DMS153 treated with DMSO at 0.1 percent for 48 hours (cell line): ENCODE data around the gene ENOX1.
A peak's percentile ranks its signal among the peaks of the same experiment; 100 is the strongest.

Experiments
- DNase-seq: peaks from one replicate; lab custom pipeline; 2025; ENCODE audit not compliant: unreplicated experiment; lab: John Stamatoyannopoulos, UW

ENOX1 gene

GRCh38 chr13:43391036-43391435 lies 395.7 kb downstream of the ENOX1 start:
- no peak for DNase-seq

DNA sequence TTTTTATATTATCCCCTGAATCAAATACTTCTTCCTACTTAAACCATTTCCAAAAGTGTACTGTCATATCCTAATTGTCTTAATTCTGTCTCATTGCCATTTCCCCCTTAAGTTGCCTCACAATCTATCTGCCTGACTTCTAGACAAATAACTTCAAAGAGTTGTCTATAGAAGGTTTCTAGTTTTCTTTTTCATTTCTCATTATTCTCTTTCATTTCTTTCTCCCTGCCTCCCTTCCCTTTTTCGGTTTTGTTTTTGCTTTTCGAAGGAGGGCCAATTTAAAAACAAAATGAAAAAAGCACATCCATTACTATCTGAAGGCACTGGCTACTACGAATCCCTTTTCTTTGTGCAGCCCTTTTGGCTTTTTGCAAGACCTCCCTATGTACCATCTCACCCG lies 396.2 kb downstream of the ENOX1 start:
- no peak for DNase-seq

DNA sequence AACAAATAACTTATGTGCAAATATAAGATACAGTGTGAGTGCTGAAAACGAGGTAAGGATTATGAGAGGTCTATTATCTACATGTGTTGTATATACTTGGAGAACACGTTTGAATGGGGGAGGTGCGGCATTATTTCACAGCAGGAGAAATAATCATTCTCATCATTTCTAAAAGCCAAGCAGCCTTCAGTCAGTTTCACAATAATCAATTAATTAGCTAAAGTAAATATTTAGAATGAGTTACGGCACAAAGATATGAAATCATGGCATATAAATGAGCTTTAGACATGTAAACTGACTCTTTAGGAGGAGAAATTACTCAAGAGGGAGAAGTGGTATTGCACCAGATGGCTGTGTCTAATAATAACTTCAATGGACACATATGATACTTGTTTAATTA lies 396.8 kb downstream of the ENOX1 start:
- no peak for DNase-seq

DNA sequence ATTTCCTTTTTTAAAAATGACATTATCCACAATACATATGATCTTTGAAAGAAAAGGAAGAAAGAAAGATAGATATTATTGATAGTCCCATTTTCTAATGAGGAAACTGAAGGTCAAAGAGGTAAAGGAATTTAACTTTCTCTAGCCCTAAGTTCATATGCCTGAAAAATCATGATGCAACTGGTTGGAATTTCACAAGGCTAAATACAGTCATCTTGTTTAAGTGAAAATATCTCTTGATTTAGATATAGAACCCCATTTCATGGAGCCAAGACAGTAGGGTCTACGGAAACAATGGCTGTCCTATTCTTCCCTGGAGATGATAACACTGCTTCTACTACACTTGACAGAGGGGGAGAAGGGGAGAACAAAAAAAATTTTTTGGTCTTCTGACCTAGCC lies 397.2 kb downstream of the ENOX1 start:
- DNase-seq = no peak

DNA sequence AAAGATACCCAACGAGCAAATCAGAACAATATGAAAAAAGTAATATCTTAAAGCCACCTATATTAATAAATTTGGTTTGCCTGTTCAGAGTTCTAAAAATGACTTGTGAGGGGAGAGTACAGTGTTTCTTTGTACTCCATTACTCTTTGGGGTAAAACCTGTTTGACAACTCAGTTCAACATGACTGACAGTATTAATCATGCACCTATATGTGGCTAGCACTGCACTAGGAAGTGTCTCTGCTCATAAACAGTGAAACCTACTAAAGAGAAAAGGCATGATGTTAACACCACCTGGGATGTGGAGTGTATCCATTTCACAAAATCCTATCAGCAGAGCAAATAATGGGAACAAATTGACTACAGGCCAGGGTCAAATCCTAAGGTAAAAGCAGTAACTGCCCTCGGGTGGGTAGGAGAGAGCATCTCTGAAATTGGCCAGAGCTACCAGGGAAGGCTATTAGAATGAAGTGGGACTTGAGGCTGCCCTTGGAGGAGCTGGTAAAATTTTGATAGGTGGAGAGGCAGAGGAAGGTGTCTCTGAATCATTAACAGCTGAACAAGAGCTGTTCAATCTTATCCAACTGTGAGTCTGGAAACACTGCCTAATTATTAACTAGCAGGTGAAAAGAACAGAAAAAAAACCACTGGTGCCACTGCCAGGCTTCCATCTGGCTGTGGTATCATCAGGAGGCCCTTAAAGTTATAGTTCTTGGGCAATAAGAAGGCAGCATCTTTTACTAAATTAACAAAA lies 398.3 kb downstream of the ENOX1 start:
- peak; percentile 70 for DNase-seq

DNA sequence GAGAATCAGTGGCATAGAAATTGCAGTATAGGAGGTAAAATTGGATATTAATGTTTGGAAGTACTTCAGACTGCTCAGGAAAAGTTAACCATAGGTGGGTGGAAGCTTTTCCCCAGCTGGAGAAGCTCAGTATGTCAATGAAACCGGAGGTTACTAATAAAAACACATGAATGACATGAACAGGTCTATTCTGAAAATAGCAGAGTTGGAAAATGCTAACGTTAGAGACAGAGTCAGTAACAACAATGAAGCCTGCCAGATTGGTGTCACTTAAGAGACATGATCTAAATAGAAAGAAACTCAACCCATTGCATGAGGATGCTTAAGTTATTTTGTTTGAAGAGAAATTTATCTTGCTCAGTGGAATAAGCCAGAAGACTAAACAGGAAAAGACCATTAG lies 398.9 kb downstream of the ENOX1 start:
- no peak for DNase-seq

- no peak for DNase-seq
These were observed 403.1 kb downstream of the ENOX1 start for GRCh38 chr13:43383498-43384165.

DNA sequence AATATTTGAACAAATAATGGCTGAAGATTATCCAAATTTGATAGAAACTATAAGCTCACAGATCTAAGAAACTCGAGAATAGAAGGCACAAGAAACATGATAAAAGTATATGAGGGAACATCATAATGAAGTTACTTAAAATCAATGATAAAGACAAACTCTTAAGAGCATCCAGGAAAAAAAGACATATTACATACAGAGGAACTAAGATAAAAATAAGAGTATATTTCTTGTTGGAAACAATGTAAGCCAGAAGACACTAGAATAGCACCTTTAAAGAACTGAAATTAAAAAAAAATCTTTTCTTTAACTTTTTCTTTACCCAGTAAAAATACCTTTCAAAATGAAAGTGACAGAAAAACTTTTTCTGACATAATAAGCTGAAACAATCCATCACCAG lies 407.0 kb downstream of the ENOX1 start:
- DNase-seq = no peak

DNA sequence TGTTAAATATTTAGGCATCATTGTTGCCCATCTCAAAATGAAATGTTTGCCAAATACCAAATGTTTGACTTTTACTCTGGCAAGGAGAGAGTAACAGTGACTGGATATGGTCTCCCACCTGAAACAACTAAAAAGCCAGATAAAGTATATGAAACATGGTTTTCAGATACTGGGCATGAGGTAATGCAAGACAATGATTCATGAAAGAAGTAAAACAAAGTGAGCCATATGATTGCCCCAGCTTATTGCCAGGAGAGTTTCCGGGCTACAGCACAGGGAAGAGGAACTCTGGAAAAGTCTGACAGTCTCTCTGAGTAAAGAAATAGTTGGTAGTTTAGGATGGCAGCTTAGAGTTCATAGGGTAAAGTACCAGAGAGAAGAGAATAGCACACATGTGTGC lies 408.8 kb downstream of the ENOX1 start:
- no peak for DNase-seq

GRCh38 chr13:43377149-43377548 lies 409.6 kb downstream of the ENOX1 start:
- DNase-seq = no peak

DNA sequence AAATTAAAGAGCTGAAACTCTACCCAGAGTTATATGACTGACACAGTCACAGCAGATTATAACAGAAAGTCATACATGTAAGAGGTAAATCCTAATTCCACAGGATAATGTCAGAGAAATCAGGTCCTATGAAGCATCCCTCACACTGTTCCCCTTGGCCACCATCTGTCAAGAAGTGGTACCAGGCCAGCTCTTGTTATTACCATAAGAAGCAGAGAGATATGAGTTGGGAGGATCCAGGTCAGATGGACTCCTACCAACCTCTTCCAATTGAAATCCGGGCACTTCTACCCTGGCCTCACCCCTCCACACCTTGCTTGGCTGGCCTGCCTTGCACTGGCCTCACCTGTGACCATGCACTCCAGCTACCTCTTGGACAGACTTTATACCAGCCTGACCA lies 410.2 kb downstream of the ENOX1 start:
- no peak for DNase-seq

DNA sequence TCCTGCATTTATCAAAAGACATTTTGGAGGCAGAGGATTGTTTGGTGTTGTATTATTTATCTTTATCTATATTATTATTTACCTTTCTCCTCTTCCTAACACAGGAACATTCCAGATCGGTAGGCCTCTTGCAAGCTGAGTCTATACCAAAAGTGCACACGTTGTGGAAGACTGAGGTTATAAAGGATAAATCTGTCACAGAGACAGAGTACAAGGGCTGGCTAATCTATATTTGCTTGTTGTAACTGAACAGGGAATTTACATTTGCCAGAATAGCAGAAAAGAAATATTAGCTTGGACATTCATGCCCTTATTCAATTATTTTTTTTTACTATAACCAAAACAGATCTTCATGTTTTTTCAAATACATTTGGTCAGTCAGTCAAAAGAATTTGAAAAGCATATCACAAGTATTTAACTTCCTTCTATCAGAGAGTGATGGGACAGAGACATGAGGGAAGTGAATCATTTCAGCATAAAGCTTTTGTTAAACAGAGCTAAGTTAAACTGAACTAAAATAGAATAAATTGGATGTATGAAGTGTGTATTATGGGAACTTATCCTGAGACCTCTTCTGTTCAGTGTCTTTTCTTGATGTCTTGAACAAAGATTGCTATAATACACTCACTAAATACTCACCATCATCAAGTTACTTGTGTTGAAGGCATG lies 410.8 kb downstream of the ENOX1 start:
- DNase-seq = no peak

DNA sequence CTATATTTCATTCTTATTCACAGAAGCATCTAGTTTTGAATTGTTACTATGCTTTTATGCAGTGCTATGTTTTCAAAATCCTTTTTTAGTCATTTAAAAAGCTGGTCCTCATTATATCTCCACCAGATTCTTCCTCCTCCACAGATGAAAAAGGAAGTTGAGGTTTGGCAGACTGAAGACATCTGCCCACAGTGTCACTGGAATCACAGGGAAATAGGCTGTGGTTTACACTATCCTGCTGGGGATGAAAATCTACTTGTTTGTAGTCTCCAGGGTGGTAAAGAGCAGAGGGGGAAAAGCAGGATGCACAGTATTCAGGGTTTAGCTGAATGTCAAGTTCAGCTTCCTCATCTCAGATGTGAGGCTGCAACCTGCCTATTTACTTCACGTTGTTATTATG lies 412.2 kb downstream of the ENOX1 start:
- no peak for DNase-seq

DNA sequence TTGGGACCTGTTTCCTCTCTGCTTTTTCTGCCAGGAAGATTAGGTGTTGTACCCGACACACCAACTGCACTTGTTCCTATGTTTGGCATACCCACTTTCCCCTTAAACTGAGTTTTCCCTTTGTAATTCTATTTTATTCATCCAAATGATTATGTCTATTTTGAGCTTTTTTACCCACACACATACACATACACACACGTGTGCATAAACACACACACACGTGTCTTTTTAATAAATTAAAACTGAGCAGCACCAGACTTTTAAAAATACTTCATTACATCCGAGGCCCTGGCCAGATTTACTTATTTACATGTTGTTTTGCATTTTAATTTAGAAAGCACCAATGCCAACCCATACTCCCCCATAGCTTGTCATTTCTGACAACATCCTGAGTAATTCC lies 413.4 kb downstream of the ENOX1 start:
- no peak for DNase-seq

- no peak for DNase-seq
These were observed 415.9 kb downstream of the ENOX1 start for GRCh38 chr13:43370842-43371241.

DNA sequence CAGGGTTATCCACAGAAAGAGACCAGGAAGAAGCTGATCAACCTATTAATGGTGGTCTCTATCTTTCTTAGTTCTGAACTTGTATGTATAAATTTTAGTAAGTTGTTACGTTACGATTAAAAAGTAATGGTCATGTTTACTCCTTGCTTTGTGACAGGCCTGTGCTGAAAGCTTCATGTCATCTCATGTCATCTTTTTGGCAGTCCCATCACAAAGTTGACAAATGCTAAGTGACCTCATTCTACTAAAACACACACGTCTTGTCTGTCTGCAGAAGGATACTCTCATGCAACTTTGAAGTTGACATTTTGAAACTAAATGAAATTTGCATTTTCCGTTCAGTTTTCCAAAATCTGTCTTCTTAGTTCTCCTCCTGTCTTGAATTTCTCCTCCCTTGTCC lies 417.5 kb downstream of the ENOX1 start:
- no peak for DNase-seq

GRCh38 chr13:43368003-43368402 lies 418.8 kb downstream of the ENOX1 start:
- no peak for DNase-seq

- DNase-seq = no peak
These were observed 421.8 kb downstream of the ENOX1 start for GRCh38 chr13:43365039-43365344.

DNA sequence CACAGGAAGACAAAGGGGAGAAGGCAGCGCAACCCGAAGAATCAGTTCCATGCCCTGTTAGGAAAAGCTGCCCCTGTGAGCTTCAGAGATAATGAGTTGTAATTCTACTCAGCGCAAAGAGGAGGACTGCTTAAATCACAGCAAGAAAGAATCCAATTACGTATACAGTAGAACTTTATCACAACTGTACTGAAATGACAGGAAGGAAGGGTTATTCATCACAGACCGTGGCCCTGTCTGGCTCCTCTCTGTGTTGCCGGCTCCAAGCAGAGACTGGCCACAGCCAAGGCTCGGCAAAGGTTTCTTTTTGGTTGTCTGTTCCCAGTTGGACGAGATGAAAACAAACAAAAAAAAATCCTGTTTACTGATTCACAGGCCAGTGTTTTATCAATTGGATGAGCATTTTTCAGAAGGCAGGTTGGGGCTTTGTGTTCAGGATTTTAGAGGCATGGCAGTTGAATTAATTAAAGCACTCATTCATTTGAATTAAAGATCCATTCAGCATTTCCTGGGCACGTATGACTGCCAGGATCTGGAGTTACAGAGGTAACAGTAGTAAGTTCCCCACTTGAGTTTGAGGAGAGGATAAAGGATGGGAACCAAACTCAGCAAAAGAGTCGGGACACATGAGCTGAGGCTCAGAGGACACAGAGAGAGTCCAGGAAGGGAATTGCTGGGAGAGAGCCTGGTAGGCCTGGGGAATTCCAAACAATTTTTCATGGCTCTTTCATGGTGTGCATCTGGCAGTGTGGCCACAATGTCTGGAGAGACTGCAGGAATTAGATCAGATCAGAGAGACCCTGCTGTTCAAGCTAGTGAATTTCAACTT lies 422.3 kb downstream of the ENOX1 start:
- DNase-seq = peak; percentile 18

- DNase-seq = no peak
These were observed 423.4 kb downstream of the ENOX1 start for GRCh38 chr13:43363156-43363953.

- DNase-seq = no peak
These were observed 424.2 kb downstream of the ENOX1 start for GRCh38 chr13:43362556-43362955.
